ENCODE data around the gene MCM5.

DNA sequence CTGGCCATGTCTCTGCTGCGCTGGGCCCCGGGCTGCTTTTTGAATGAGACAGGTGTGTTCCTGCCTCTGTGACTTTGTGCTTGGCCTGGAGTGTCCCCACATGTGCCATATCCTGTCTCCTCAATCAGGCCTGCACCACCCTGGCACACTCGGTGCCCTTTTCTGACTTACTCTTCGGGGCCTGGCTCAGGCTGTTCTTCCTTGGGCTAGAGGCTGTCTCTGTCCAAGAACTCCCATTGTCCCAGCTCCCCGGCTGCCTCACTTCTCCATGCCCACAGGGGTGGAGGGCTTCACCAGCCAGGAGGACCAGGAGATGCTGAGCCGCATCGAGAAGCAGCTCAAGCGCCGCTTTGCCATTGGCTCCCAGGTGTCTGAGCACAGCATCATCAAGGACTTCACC is 23.0 kb downstream of the MCM5 start:
- TF ChIP-seq CTCF (conservative IDR thresholded peaks at IDR 0.05) (no peak), ZFX (IDR thresholded peaks at IDR 0.05) (no peak)

All from C4-2B (cell line).